Erythroblast (primary cell): Measurements from ENCODE around the gene ZC3H6.

Experiments
- GATA1 ChIP-seq: IDR thresholded peaks from 2 replicates; pipeline ENCODE4 v1.6.1; 2011; ENCODE audit warnings: low read depth, mild to moderate bottlenecking, control low read depth, low read length, moderate library complexity
- POLR2A ChIP-seq: IDR thresholded peaks from 2 replicates; pipeline ENCODE4 v1.6.1; 2011; ENCODE audit warnings: mild to moderate bottlenecking, low read length

DNA sequence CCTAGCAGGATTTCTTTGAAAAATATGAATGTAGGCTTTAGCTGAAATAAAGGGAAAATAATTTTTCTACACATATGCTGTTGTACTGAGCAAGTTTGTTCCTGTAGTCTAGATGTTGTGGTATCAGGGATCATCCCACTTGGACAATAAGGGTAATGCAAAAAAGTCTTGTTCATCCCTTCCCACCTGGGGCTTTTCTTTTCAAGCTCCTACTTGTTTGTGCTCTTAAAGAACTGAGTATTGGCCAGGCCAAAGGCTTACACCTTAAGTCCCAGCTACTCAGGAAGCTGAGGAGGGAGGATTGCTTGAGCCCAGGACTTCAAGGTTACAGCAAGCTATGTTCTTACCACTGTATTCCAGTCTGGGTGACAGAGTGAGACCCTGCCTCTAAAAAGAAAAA is 35.5 kb downstream of the ZC3H6 start:
- no peak for TF ChIP-seq POLR2A
- TF ChIP-seq GATA1 = no peak
